ENCODE results near the gene STAC3.

DNA sequence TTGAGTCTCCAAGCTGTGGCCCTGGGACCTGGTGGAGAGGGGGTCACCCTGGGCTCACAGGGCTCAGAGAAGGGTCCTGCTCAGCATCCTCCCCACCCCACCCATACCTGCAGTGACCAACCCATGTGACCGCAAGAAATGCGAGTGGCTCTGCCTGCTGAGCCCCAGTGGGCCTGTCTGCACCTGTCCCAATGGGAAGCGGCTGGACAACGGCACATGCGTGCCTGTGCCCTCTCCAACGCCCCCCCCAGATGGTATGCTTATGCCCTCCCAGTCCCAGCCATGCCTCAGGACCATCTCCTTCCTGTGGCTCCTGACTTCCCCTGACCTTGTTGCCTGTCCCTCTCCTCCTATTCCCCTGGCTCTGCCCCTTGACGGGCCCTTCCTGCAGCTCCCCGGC is 41.1 kb downstream of the STAC3 start:
- no peak for TF ChIP-seq MLX (CRISPR knock-in tag; IDR thresholded peaks at IDR 0.05)
- no peak for TF ChIP-seq IRF1 (CRISPR knock-in tag; IDR thresholded peaks at IDR 0.05)
- no peak for TF ChIP-seq JUN (CRISPR knock-in tag; IDR thresholded peaks at IDR 0.05)
- no peak for TF ChIP-seq KAT7 (CRISPR knock-in tag; IDR thresholded peaks at IDR 0.05; ENCODE audit: borderline replicate concordance)
- TF ChIP-seq ZNF512 (CRISPR knock-in tag; IDR thresholded peaks at IDR 0.05; ENCODE audit: borderline replicate concordance): no peak
- TF ChIP-seq, protein P1, sequence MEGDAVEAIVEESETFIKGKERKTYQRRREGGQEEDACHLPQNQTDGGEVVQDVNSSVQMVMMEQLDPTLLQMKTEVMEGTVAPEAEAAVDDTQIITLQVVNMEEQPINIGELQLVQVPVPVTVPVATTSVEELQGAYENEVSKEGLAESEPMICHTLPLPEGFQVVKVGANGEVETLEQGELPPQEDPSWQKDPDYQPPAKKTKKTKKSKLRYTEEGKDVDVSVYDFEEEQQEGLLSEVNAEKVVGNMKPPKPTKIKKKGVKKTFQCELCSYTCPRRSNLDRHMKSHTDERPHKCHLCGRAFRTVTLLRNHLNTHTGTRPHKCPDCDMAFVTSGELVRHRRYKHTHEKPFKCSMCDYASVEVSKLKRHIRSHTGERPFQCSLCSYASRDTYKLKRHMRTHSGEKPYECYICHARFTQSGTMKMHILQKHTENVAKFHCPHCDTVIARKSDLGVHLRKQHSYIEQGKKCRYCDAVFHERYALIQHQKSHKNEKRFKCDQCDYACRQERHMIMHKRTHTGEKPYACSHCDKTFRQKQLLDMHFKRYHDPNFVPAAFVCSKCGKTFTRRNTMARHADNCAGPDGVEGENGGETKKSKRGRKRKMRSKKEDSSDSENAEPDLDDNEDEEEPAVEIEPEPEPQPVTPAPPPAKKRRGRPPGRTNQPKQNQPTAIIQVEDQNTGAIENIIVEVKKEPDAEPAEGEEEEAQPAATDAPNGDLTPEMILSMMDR (IDR thresholded peaks at IDR 0.05): no peak
- TF ChIP-seq, protein P2, sequence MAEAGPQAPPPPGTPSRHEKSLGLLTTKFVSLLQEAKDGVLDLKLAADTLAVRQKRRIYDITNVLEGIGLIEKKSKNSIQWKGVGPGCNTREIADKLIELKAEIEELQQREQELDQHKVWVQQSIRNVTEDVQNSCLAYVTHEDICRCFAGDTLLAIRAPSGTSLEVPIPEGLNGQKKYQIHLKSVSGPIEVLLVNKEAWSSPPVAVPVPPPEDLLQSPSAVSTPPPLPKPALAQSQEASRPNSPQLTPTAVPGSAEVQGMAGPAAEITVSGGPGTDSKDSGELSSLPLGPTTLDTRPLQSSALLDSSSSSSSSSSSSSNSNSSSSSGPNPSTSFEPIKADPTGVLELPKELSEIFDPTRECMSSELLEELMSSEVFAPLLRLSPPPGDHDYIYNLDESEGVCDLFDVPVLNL (CRISPR knock-in tag; IDR thresholded peaks at IDR 0.05; ENCODE audit: borderline replicate concordance, low read depth): no peak
- no peak for TF ChIP-seq MAX (CRISPR knock-in tag; IDR thresholded peaks at IDR 0.05)
- TF ChIP-seq CREM (CRISPR knock-in tag; IDR thresholded peaks at IDR 0.05): no peak
